DMS 273 (cell line): ENCODE measurements around the gene FAM118A.
"Not testable (repeated sequence)": the region's sequence is repeated elsewhere in the genome, so short reads cannot be mapped to it uniquely, and the experiment has no call there.

ENCODE experiments used
- DNase-seq: peaks from one replicate; lab custom pipeline; 2025; ENCODE audit not compliant: unreplicated experiment; lab: John Stamatoyannopoulos, UW

The FAM118A gene

DNA sequence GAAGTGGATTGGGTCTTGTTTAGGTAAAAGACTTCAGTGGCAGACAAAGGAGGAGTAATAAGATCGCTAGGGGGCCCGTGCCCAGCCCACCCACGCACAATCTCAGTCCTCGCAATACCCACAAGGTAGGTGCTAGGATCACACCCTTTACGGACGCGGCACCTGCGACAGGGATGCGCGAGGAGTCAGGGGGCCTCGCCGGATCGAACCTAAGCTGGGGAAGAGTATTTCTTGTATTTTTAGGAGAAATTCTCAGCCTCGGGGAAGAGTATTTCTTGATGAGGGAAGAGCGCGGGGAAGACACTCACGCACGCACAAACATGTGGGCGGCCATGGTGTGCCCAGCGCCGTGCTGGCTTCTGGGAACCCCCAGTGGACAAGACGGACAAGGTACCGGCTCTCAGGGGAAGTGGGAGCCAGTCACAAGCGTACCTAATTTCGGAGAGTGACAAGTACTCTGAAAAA lies 745 bp upstream of the FAM118A start:
- DNase-seq, result no peak

- no peak for DNase-seq
Observed at GRCh38 chr22:45310331-45310976, 720 bp downstream of the FAM118A start.

GRCh38 chr22:45310977-45311531 lies 1.3 kb downstream of the FAM118A start:
- DNase-seq, result no peak

DNA sequence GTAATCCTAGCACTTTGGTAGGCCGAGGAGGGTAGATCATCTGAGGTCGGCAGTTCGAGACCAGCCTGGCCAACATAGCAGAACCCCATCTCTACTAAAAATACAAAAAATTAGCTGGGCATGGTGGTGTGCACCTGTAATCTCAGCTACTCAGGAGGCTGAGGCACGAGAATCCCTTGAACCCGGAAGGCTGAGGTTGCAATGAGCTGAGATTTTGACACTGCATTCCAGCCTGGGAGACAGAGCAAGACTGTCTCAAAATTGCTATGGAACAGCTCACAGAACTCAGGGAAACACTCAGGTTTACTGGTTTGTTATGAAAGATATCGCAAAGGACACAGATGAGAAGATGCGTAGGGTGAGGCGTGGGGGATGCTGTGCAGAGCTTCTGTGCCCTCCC lies 2.7 kb downstream of the FAM118A start:
- DNase-seq, result no peak

DNA sequence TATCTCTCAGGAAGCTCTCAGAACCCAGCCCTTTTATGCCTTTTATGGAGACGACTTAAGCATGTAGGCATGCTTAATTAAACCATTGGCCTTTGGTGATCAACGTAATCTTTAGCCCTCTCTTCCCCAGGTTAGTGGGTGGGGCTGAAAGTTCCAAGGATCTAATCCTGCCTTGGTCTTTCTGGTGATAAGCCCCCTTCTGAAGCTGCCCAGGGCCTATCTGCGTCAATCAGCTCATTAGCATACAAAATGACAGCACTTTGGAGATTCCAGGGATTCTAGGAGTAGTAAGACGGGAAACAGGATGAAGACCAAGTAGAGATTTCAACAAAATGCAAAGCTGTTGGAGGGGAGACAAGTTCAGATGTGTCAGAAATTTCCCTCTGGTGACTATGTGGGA lies 3.1 kb downstream of the FAM118A start:
- DNase-seq, result no peak

- peak; percentile 25 for DNase-seq
Observed at GRCh38 chr22:45314054-45314721, 4.5 kb downstream of the FAM118A start.

- DNase-seq, result peak; percentile 39
Observed at GRCh38 chr22:45314786-45315185, 5.1 kb downstream of the FAM118A start.

DNA sequence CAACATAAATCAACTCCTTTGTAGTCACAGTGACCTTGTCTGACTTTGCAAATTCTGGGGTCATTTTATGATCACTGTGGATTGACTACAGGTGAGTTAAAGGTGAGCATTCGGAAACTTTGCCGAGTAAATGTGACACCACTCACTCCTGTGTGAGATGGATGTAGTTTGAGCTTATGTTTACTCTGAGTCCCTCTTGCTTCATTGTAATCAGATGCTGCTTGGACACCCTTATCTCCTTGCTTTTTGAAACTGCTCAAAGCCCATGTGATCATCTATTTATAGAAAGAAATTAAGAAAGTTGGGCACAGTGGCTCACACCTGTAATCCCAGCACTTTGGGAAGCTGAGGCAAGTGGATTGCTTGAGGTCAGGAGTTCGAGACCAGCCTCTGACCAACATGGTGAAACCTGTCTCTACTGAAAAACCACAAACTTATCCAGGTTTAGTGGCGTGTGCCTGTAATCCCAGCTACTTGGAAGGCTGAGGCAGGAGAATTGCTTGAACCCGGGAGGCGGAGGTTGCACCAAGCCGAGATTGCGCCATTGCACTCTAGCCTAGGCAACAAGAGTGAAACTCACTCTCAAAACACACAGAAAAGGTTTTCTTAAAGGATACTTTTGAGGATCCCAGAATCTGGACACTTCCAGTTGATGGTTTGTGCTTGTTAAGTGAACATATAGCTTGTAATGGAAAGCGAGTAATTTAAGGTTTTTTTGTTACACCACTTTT lies 7.2 kb downstream of the FAM118A start:
- DNase-seq, result no peak

DNA sequence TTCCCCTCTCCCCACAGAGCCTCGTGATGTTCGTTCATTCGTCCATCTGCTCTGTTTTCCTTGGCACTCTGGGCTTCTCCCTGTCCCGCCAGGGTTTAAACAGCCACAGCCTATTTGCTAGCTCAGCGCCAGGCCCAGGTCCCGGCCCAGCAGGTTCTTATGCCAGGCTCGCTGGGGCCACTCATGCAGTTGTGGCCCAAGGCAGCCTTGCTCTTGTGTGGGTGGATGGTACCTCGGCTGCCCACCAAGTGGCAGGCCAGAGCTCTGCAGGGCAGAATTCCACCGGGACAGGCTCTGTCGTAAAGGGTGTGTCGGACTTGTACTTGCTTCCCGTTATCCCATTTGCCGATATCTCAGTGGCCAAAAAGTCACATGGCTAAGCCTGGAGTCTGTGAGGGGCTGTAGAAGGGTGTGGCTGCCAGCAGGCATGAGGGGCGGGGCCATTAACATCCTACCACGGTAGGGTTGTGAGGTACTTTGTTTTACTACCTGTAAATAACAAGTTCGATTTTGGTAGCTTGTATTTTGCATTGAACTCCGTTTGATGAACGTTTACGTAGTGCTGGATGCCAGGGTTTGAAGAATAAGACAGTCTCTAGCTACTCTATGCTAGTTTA lies 7.9 kb downstream of the FAM118A start:
- peak; percentile 83 for DNase-seq

GRCh38 chr22:45318168-45318557 lies 8.4 kb downstream of the FAM118A start:
- DNase-seq, result peak; percentile 90

GRCh38 chr22:45318558-45319323 lies 9.0 kb downstream of the FAM118A start:
- peak; percentile 32 for DNase-seq

- DNase-seq, result no peak
Observed at GRCh38 chr22:45319324-45319685, 9.6 kb downstream of the FAM118A start.

- DNase-seq, result no peak
Observed at GRCh38 chr22:45320357-45320976, 10.7 kb downstream of the FAM118A start.

GRCh38 chr22:45321827-45322226 lies 12.1 kb downstream of the FAM118A start:
- DNase-seq, result no peak

- no peak for DNase-seq
Observed at GRCh38 chr22:45322873-45323525, 13.3 kb downstream of the FAM118A start.

- no peak for DNase-seq
Observed at GRCh38 chr22:45323695-45324094, 14.0 kb downstream of the FAM118A start.

DNA sequence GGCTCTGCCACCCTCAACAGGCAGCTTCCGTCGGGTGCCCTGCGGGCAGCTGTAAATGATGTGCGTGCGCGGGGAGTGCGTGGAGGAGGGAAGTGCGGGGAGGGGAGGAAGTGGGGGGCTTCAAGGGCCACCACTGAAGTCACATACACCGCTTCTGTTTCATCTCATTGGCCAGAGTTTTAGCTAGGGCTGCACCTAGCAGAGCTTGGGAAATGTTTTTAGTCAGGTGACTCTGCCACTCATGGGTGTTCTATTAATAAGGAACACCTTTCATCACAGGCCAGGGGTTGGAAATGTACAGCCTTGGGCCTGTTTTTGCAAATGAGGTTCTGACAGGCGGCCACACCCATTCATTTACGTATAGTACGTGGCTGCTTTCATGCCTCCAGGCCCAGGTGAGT lies 14.6 kb downstream of the FAM118A start:
- no peak for DNase-seq

- DNase-seq, result not testable (repeated sequence)
Observed at GRCh38 chr22:45328261-45328660, 18.5 kb downstream of the FAM118A start.

GRCh38 chr22:45328822-45329529 lies 19.2 kb downstream of the FAM118A start:
- DNase-seq, result peak; percentile 91
